C4-2B (cell line): ENCODE results near the gene GRM5.

Source experiments
- H3K27ac ChIP-seq: fragments of 450-650 bp; 2 replicates; pipeline ENCODE4 v1.5.1; 2017
- CTCF ChIP-seq: fragments of 450-650 bp; conservative IDR thresholded peaks from 2 replicates; pipeline ENCODE4 v1.5.1; 2017; ENCODE audit warnings: mild to moderate bottlenecking
- ZFX ChIP-seq: fragments of 450-650 bp; IDR thresholded peaks from 2 replicates; pipeline ENCODE4 v1.6.1; 2017

GRM5 gene

GRCh38 chr11:88801484-88802123 lies 264.2 kb downstream of the GRM5 start:
- no peak overlapping the region for H3K27ac ChIP-seq
- TF ChIP-seq ZFX, result no peak
- TF ChIP-seq CTCF, result no peak

GRCh38 chr11:88799771-88800500 lies 265.8 kb downstream of the GRM5 start:
- no peak overlapping the region for H3K27ac ChIP-seq
- TF ChIP-seq ZFX, result no peak
- no peak for TF ChIP-seq CTCF

- no peak overlapping the region for H3K27ac ChIP-seq
- TF ChIP-seq ZFX (no peak), CTCF (no peak)
These were observed 275.6 kb downstream of the GRM5 start for GRCh38 chr11:88790182-88790581.

- H3K27ac ChIP-seq, result no peak overlapping the region
- TF ChIP-seq CTCF (no peak), ZFX (no peak)
These were observed 286.2 kb downstream of the GRM5 start for GRCh38 chr11:88779577-88779976.

GRCh38 chr11:88770475-88771079 lies 295.2 kb downstream of the GRM5 start:
- H3K27ac ChIP-seq, result no peak overlapping the region
- no peak for TF ChIP-seq CTCF
- TF ChIP-seq ZFX, result no peak

- no peak overlapping the region for H3K27ac ChIP-seq
- TF ChIP-seq CTCF (no peak), ZFX (no peak)
These were observed 321.6 kb downstream of the GRM5 start for GRCh38 chr11:88744140-88744539.

- no peak overlapping the region for H3K27ac ChIP-seq
- no peak for TF ChIP-seq CTCF
- TF ChIP-seq ZFX, result no peak
These were observed 326.3 kb downstream of the GRM5 start for GRCh38 chr11:88739524-88739923.
